HepG2 (cell line): ENCODE results near the gene ANKRD53. TPM values are rescaled to one million over a fixed set of nuclear protein-coding genes. Genes with fewer than 3 reads are reported as not detected.

ENCODE experiments used
- ATF7 ChIP-seq, 2 experiments: fragments of 450-650 bp in 1 of 2; sonication (generic) in 1 of 2; formaldehyde crosslinking in 1 of 2; IDR thresholded peaks; 2 replicates each; pipeline versions ENCODE4 v1.4.0 to v1.6.1; 2016 to 2020; ENCODE audit warnings: antibody characterized with exemption in 1 of 2, mild to moderate bottlenecking in 1 of 2, missing genetic modification reagents in 1 of 2
- CREM ChIP-seq, 2 experiments: sonication (generic) in 1 of 2; formaldehyde crosslinking in 1 of 2; IDR thresholded peaks; 2 replicates each; pipeline versions ENCODE4 v1.4.0 to v1.6.1; 2016 to 2020; ENCODE audit warnings: antibody characterized with exemption in 1 of 2, mild to moderate bottlenecking in 1 of 2, missing genetic modification reagents in 1 of 2
- DNMT3B ChIP-seq: conservative IDR thresholded peaks from 2 replicates; pipeline ENCODE4 v1.6.1; 2016; ENCODE audit warnings: missing biosample characterization, control low read depth
- ELF3 ChIP-seq: IDR thresholded peaks from 2 replicates; pipeline ENCODE4 v1.6.1; 2016; ENCODE audit warnings: missing genetic modification reagents, missing compliant biosample characterization
- FLYWCH1 ChIP-seq: sonication (generic); formaldehyde crosslinking; IDR thresholded peaks from 2 replicates; pipeline ENCODE4 v1.8.1; 2023; ENCODE audit warnings: mild to moderate bottlenecking, missing genetic modification reagents
- FOSL2 ChIP-seq: sonication (generic); formaldehyde crosslinking; IDR thresholded peaks from 2 replicates; pipeline ENCODE4 v1.4.0; 2020; ENCODE audit warnings: missing genetic modification reagents
- KLF15 ChIP-seq: sonication (generic); formaldehyde crosslinking; IDR thresholded peaks from 2 replicates; pipeline ENCODE4 v1.8.1; 2023; ENCODE audit warnings: borderline replicate concordance, mild to moderate bottlenecking, inconsistent platforms, missing genetic modification reagents, mixed read lengths
- MXD4 ChIP-seq: IDR thresholded peaks from 2 replicates; pipeline ENCODE4 v1.6.1; 2016; ENCODE audit warnings: mild to moderate bottlenecking, missing biosample characterization, missing genetic modification reagents
- NFE2 ChIP-seq: sonication (generic); formaldehyde crosslinking; IDR thresholded peaks from 2 replicates; pipeline ENCODE4 v1.4.0; 2020; ENCODE audit warnings: missing genetic modification reagents
- NFYC ChIP-seq: IDR thresholded peaks from 2 replicates; pipeline ENCODE4 v1.6.1; 2016; ENCODE audit warnings: missing genetic modification reagents, missing compliant biosample characterization
- NPAS2 ChIP-seq: sonication (generic); formaldehyde crosslinking; IDR thresholded peaks from 2 replicates; pipeline ENCODE4 v1.8.0; 2022; ENCODE audit warnings: mild to moderate bottlenecking, missing genetic modification reagents, borderline replicate concordance
- REL ChIP-seq: sonication (generic); formaldehyde crosslinking; conservative IDR thresholded peaks from 2 replicates; pipeline ENCODE4 v1.8.0; 2022; ENCODE audit warnings: mild to moderate bottlenecking, missing genetic modification reagents, moderate library complexity
- SALL1 ChIP-seq: sonication (generic); formaldehyde crosslinking; IDR thresholded peaks from 2 replicates; pipeline ENCODE4 v1.8.0; 2022; ENCODE audit warnings: mild to moderate bottlenecking, missing genetic modification reagents
- SAP130 ChIP-seq: IDR thresholded peaks from 2 replicates; pipeline ENCODE4 v1.6.1; 2016; ENCODE audit warnings: low read depth
- SNRNP70 ChIP-seq: fragments of 200-400 bp; formaldehyde crosslinking; IDR thresholded peaks from 2 replicates; pipeline ENCODE4 v1.6.1; 2017; ENCODE audit warnings: mild to moderate bottlenecking, low read depth, low read length, moderate library complexity
- TEAD3 ChIP-seq: optimal IDR thresholded peaks from 2 replicates; pipeline ENCODE3; 2016; ENCODE audit warnings: borderline replicate concordance
- ZBTB20 ChIP-seq: sonication (generic); formaldehyde crosslinking; IDR thresholded peaks from 2 replicates; pipeline ENCODE4 v1.8.1; 2023; ENCODE audit warnings: missing genetic modification reagents, low read depth, mild to moderate bottlenecking, borderline replicate concordance
- ZNF501 ChIP-seq: sonication (generic); formaldehyde crosslinking; IDR thresholded peaks from 2 replicates; pipeline ENCODE4 v1.5.1; 2020; ENCODE audit warnings: mild to moderate bottlenecking, moderate library complexity, missing genetic modification reagents
- ZNF543 ChIP-seq: sonication (generic); formaldehyde crosslinking; IDR thresholded peaks from 2 replicates; pipeline ENCODE4 v1.4.0; 2020; ENCODE audit warnings: mild to moderate bottlenecking, missing genetic modification reagents
- ZNF772 ChIP-seq: sonication (generic); formaldehyde crosslinking; IDR thresholded peaks from 2 replicates; pipeline ENCODE4 v1.5.0; 2020; ENCODE audit warnings: mild to moderate bottlenecking, missing genetic modification reagents
- polyA plus RNA-seq, 8 experiments: library from polyadenylated mRNA; depleted of rRNA in 3 of 8; stranded (reverse) in 7 of 8; unstranded in 1 of 8; fragments of >200 nt; fragmentation: Illumina TruSeq in 4 of 8; extraction: Trizol in 4 of 8; gene quantifications; 2 replicates each; pipeline versions ENCODE4 v1.2.1 to v1.2.3, GENCODE V29; 2011 to 2016; ENCODE audit warnings: low read depth in 4 of 8, missing spikeins in 1 of 8, mixed read lengths in 1 of 8; ENCODE audit not compliant: insufficient read depth in 1 of 8
- total RNA-seq, 5 experiments: library from RNA; depleted of rRNA; stranded (reverse); fragments of >200 nt; fragmentation: Illumina TruSeq; extraction: Trizol; gene quantifications; 2 replicates each; pipeline ENCODE4 v1.2.3, GENCODE V29; 2016; ENCODE audit warnings: low read depth in 1 of 5
- TF ChIP-seq, protein P1 (sequence below): sonication (generic); formaldehyde crosslinking; IDR thresholded peaks from 2 replicates; pipeline ENCODE4 v1.4.0; 2020; ENCODE audit warnings: mild to moderate bottlenecking, low read depth, missing genetic modification reagents
- TF ChIP-seq, protein P2 (sequence below): IDR thresholded peaks from 2 replicates; pipeline ENCODE4 v1.6.1; 2016; ENCODE audit warnings: mild to moderate bottlenecking
- TF ChIP-seq, protein P3 (sequence below): sonication (generic); formaldehyde crosslinking; IDR thresholded peaks from 2 replicates; pipeline ENCODE4 v1.4.0; 2020; ENCODE audit warnings: missing genetic modification reagents
- TF ChIP-seq, protein P4 (sequence below): sonication (generic); formaldehyde crosslinking; IDR thresholded peaks from 2 replicates; pipeline ENCODE4 v1.8.0; 2022; ENCODE audit warnings: missing genetic modification reagents, low read depth, mild to moderate bottlenecking, borderline replicate concordance

ANKRD53 gene
- total and polyA plus RNA-seq, 2 of the 13 experiments (the other 11 are each of a cell fraction or from before 2014, with no cell fraction given) = 0.15 TPM; not detected in 1

DNA sequence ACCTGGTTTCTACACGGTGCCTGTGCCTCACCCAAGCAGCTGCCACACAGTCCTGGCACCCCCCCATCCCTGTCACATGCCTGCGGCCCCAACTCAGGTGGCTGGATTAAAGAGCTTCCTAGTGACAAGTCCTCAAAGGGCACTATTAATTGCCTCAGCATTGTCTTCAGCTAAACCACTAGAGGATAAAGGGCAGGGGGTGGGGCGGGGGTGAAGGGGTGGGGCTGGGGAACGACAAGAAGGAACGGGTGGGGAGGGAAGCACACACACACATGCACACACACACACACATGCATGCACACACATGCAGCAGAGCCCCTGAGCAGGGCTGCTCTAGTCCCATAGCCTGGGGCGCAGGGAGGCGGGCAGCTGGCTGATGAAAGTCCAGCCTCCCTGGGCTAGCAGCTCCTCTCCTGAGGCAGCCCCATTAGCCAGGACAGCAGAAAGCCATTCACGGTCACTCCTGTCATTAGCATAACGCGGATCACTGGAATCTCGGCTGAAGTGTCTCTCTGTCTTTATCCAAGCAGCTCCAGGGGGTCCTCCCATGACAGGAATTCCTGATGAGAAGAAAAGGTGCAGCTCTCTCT is 23.6 kb downstream of the ANKRD53 start (continued):
- TF ChIP-seq, protein P1, sequence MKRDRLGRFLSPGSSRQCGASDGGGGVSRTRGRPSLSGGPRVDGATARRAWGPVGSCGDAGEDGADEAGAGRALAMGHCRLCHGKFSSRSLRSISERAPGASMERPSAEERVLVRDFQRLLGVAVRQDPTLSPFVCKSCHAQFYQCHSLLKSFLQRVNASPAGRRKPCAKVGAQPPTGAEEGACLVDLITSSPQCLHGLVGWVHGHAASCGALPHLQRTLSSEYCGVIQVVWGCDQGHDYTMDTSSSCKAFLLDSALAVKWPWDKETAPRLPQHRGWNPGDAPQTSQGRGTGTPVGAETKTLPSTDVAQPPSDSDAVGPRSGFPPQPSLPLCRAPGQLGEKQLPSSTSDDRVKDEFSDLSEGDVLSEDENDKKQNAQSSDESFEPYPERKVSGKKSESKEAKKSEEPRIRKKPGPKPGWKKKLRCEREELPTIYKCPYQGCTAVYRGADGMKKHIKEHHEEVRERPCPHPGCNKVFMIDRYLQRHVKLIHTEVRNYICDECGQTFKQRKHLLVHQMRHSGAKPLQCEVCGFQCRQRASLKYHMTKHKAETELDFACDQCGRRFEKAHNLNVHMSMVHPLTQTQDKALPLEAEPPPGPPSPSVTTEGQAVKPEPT = 0 out of 2 replicates have a peak, but pooled peaks have one; percentile 14
- TF ChIP-seq MXD4 (CRISPR knock-in tag) (no peak), NFYC (CRISPR knock-in tag) (no peak), SALL1 (peak; percentile 19; the same call in 1 of the 2 replicates), FLYWCH1 (CRISPR knock-in tag) (no peak), ZNF501 (CRISPR knock-in tag) (no peak), TEAD3 (CRISPR knock-in tag) (no peak), SAP130 (peak; percentile 26; the same call in 1 of the 2 replicates), REL (CRISPR knock-in tag) (no peak), ZNF772 (no peak), NFE2 (no peak), ELF3 (no peak), CREM (IDR thresholded peaks at IDR 0.05) (no peak), CREM (CRISPR knock-in tag; IDR thresholded peaks at IDR 0.05) (no peak), ZNF543 (CRISPR knock-in tag) (no peak), FOSL2 (CRISPR knock-in tag) (no peak), ATF7 (IDR thresholded peaks at IDR 0.05) (no peak), ATF7 (CRISPR knock-in tag; IDR thresholded peaks at IDR 0.05) (no peak), NPAS2 (CRISPR knock-in tag) (no peak), SNRNP70 (no peak), KLF15 (no peak), DNMT3B (CRISPR knock-in tag) (no peak), ZBTB20 (CRISPR knock-in tag) (0 out of 2 replicates have a peak, but pooled peaks have one; percentile 20)
- TF ChIP-seq, protein P2, sequence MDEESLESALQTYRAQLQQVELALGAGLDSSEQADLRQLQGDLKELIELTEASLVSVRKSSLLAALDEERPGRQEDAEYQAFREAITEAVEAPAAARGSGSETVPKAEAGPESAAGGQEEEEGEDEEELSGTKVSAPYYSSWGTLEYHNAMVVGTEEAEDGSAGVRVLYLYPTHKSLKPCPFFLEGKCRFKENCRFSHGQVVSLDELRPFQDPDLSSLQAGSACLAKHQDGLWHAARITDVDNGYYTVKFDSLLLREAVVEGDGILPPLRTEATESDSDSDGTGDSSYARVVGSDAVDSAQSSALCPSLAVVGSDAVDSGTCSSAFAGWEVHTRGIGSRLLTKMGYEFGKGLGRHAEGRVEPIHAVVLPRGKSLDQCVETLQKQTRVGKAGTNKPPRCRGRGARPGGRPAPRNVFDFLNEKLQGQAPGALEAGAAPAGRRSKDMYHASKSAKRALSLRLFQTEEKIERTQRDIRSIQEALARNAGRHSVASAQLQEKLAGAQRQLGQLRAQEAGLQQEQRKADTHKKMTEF (CRISPR knock-in tag) = no peak
- TF ChIP-seq, protein P3, sequence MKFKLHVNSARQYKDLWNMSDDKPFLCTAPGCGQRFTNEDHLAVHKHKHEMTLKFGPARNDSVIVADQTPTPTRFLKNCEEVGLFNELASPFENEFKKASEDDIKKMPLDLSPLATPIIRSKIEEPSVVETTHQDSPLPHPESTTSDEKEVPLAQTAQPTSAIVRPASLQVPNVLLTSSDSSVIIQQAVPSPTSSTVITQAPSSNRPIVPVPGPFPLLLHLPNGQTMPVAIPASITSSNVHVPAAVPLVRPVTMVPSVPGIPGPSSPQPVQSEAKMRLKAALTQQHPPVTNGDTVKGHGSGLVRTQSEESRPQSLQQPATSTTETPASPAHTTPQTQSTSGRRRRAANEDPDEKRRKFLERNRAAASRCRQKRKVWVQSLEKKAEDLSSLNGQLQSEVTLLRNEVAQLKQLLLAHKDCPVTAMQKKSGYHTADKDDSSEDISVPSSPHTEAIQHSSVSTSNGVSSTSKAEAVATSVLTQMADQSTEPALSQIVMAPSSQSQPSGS (CRISPR knock-in tag) = no peak
- TF ChIP-seq, protein P4, sequence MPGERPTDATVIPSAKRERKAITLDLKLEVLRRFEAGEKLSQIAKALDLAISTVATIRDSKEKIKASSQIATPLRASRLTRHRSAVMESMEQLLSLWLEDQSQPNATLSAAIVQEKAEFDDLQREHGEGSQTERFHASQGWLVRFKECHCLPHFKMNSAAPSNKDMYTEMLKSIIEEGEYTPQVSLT (CRISPR knock-in tag) = no peak
